ENCODE measurements around the gene SPART.

DNA sequence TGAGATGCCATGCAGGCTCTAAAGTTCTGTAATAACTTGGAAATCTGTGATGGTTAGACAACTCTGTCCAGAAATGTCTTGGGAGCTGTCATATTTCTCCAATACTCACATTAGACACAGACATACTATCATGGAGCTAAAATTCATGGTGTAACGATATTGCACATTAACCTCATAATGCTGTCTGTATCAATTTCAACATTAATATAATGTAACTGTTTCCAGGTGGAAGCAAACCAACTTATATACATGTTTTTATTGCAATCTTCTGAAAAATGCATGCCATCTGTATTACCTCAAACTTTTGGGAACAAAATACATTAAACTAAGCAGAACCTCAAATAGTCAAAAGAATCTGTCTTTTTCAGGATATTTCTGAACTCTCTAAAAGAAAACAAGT is 14.7 kb upstream of the SPART start:
- no peak for TF ChIP-seq SMAD4 (CRISPR knock-in tag; conservative IDR thresholded peaks at IDR 0.05)
- no peak for TF ChIP-seq SAFB (IDR thresholded peaks at IDR 0.05; ENCODE audit: borderline replicate concordance, low read depth, low read length)
- no peak for TF ChIP-seq ZNF77 (CRISPR knock-in tag; IDR thresholded peaks at IDR 0.05)
- TF ChIP-seq CREB1 (IDR thresholded peaks at IDR 0.05): no peak
- no peak for TF ChIP-seq CREB1 (CRISPR knock-in tag; IDR thresholded peaks at IDR 0.05)
- no peak for TF ChIP-seq KDM1A (IDR thresholded peaks at IDR 0.05)
- TF ChIP-seq, protein P1, sequence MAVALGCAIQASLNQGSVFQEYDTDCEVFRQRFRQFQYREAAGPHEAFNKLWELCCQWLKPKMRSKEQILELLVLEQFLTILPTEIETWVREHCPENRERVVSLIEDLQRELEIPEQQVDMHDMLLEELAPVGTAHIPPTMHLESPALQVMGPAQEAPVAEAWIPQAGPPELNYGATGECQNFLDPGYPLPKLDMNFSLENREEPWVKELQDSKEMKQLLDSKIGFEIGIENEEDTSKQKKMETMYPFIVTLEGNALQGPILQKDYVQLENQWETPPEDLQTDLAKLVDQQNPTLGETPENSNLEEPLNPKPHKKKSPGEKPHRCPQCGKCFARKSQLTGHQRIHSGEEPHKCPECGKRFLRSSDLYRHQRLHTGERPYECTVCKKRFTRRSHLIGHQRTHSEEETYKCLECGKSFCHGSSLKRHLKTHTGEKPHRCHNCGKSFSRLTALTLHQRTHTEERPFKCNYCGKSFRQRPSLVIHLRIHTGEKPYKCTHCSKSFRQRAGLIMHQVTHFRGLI (CRISPR knock-in tag; IDR thresholded peaks at IDR 0.05): no peak
- TF ChIP-seq RAD21 (CRISPR knock-in tag; conservative IDR thresholded peaks at IDR 0.05 in 1 of 2, IDR thresholded peaks at IDR 0.05 in 1 of 2): no peak
- no peak for TF ChIP-seq CTCF (IDR thresholded peaks at IDR 0.05 in 2 of 3, conservative IDR thresholded peaks at IDR 0.05 in 1 of 3; ENCODE audit: insufficient read depth in 2 of 3, low read depth in 1 of 3, low read length in 3 of 3)
- no peak for TF ChIP-seq ARID3B (CRISPR knock-in tag; IDR thresholded peaks at IDR 0.05; ENCODE audit: borderline replicate concordance)
- no peak for TF ChIP-seq ZEB2 (IDR thresholded peaks at IDR 0.05)
- no peak for TF ChIP-seq LCOR (CRISPR knock-in tag; IDR thresholded peaks at IDR 0.05)

Measured in K562 (cell line).